ENCODE results near the gene LSG1.

DNA sequence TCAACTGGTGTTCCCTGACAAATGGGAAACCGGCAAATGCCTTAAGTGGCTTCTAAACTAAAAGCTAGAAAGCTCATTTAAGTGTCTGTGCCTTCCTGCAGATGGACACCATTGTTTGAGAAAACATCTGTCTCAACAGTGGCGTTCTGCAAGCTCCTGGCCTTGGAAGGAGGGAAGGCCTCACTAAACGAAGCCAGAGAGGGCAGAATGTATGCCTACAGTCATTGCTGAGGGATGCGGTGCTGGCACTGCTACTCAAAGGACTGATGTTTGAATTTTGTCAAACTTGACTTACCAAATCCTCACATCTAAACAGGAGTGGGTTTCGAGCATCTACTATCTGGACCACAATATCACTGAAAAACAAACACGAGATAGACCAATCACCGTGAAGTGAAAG, 12.2 kb downstream of the LSG1 start:
- TF ChIP-seq POLR2AphosphoS5 (IDR thresholded peaks at IDR 0.05) (no peak), TAF1 (IDR thresholded peaks at IDR 0.05; ENCODE audit: low read depth) (no peak)
- TF ChIP-seq, protein P1, sequence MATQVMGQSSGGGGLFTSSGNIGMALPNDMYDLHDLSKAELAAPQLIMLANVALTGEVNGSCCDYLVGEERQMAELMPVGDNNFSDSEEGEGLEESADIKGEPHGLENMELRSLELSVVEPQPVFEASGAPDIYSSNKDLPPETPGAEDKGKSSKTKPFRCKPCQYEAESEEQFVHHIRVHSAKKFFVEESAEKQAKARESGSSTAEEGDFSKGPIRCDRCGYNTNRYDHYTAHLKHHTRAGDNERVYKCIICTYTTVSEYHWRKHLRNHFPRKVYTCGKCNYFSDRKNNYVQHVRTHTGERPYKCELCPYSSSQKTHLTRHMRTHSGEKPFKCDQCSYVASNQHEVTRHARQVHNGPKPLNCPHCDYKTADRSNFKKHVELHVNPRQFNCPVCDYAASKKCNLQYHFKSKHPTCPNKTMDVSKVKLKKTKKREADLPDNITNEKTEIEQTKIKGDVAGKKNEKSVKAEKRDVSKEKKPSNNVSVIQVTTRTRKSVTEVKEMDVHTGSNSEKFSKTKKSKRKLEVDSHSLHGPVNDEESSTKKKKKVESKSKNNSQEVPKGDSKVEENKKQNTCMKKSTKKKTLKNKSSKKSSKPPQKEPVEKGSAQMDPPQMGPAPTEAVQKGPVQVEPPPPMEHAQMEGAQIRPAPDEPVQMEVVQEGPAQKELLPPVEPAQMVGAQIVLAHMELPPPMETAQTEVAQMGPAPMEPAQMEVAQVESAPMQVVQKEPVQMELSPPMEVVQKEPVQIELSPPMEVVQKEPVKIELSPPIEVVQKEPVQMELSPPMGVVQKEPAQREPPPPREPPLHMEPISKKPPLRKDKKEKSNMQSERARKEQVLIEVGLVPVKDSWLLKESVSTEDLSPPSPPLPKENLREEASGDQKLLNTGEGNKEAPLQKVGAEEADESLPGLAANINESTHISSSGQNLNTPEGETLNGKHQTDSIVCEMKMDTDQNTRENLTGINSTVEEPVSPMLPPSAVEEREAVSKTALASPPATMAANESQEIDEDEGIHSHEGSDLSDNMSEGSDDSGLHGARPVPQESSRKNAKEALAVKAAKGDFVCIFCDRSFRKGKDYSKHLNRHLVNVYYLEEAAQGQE (IDR thresholded peaks at IDR 0.05; ENCODE audit: borderline replicate concordance) = no peak
